Prostate gland (tissue), 2 donors: Measurements from ENCODE around the gene FAM222B. TPM values are rescaled to one million over a fixed set of nuclear protein-coding genes. Genes with fewer than 3 reads are reported as not detected.
"Not testable (repeated sequence)": the region's sequence is repeated elsewhere in the genome, so short reads cannot be mapped to it uniquely, and the experiment has no call there.

Experiments used
- DNase-seq: peaks from one replicate; pipeline ENCODE4 v3.0.0-alpha.2; 2019; ENCODE audit warnings: low spot score
- H3K27ac ChIP-seq, 2 donors: fragments of 200-600 bp; sonication (generic); 2 replicates each; pipeline ENCODE4 v1.5.1; 2017 to 2019
- H3K27me3 ChIP-seq: fragments of 200-600 bp; sonication (generic); replicated peaks from 2 replicates; pipeline ENCODE4 v1.5.1; 2019; ENCODE audit not compliant: insufficient read depth
- H3K36me3 ChIP-seq, 2 donors: fragments of 200-600 bp; sonication (generic); 1 replicate in 1 of 2; 2 replicates in 1 of 2; pipeline versions ENCODE4 v1.5.1 to v1.8.1; 2017 to 2019
- H3K4me1 ChIP-seq: fragments of 200-600 bp; sonication (generic); replicated peaks from 2 replicates; pipeline ENCODE4 v1.5.1; 2019
- H3K4me3 ChIP-seq, 2 donors: fragments of 200-600 bp; sonication (generic); 2 replicates each; pipeline ENCODE4 v1.5.1; 2017 to 2019
- H3K9me3 ChIP-seq: fragments of 200-600 bp; sonication (generic); 2 replicates; pipeline ENCODE4 v1.5.1; 2017
- CTCF ChIP-seq, 4 experiments: fragments of 200-600 bp in 2 of 4; fragments of 450-650 bp in 2 of 4; sonication (generic) in 2 of 4; IDR thresholded peaks; 1 replicate in 3 of 4; 2 replicates in 1 of 4; pipeline ENCODE4 v1.5.1; 2016 to 2019; ENCODE audit warnings: antibody characterized with exemption in 4 of 4, mild to moderate bottlenecking in 2 of 4, moderate library complexity in 2 of 4
- POLR2A ChIP-seq: fragments of 450-650 bp; IDR thresholded peaks from one replicate; pipeline ENCODE4 v1.6.1; 2016; ENCODE audit warnings: antibody characterized with exemption, mild to moderate bottlenecking
- POLR2AphosphoS5 ChIP-seq: sonication (generic); formaldehyde crosslinking; IDR thresholded peaks from one replicate; pipeline ENCODE4 v1.6.1; 2017; ENCODE audit warnings: antibody characterized with exemption
- WGBS: methylation state at CpG from one replicate; pipeline ENCODE4 v1.1.5; 2018; 5-methylcytosine and 5-hydroxymethylcytosine counted together
- intact Hi-C: fragments of 100-400 bp; cut with DNase I; formaldehyde crosslinking; loops from one replicate; pipeline ENCODE4 v1.14.2; 2022
- total RNA-seq, 2 donors: library from RNA; depleted of rRNA; stranded (reverse); fragments of >200 nt; gene quantifications; one replicate each; pipeline ENCODE4 v1.1.0, GENCODE V29; 2016

Gene FAM222B
- total RNA-seq, 2 donors from 2014 or later = 14.9 to 48.9 TPM

GRCh38 chr17:28725660-28726225, 116.8 kb downstream of the FAM222B start:
- peaks cover 22% of the 10 kb centered on the region for H3K4me1 ChIP-seq
- TF ChIP-seq POLR2A = peak; percentile 73
- no peak for TF ChIP-seq CTCF (IDR thresholded peaks at IDR 0.05)
- TF ChIP-seq POLR2AphosphoS5 = peak; percentile 15
- peaks cover 5 to 7% of the 10 kb centered on the region in 2 donors for H3K36me3 ChIP-seq
- no peaks in the 10 kb centered on the region for H3K9me3 ChIP-seq
- no peaks in the 10 kb centered on the region for H3K27me3 ChIP-seq
- H3K4me3 ChIP-seq = peak overlapping the region; percentile 63 to 76
- H3K27ac ChIP-seq = peak overlapping the region; percentile 99
- 2% methylated on average over 45 of the region's 45 CpGs for WGBS
- peak; percentile 61 for DNase-seq
- intact Hi-C loops = loop anchor here (2.0 to 10.0 kb wide), 3 partner anchors 25 to 227 kb away; partner anchors contain the start of gene PHF12

- no peak for DNase-seq
- WGBS = 27% methylated on average over 20 of the region's 20 CpGs
- TF ChIP-seq POLR2AphosphoS5 = no peak
- TF ChIP-seq POLR2A = no peak
- TF ChIP-seq CTCF (IDR thresholded peaks at IDR 0.05) = no peak
- peaks cover 23% of the 10 kb centered on the region for H3K4me1 ChIP-seq
- intact Hi-C loops = loop anchor here (5.0 to 10.0 kb wide), 2 partner anchors 190 to 227 kb away; partner anchors contain the start of gene PHF12
- H3K36me3 ChIP-seq = peaks cover 5 to 7% of the 10 kb centered on the region in 2 donors
- H3K9me3 ChIP-seq = no peaks in the 10 kb centered on the region
- peak overlapping the region; percentile 99 for H3K27ac ChIP-seq
- no peaks in the 10 kb centered on the region for H3K27me3 ChIP-seq
- peak overlapping the region; percentile 63 to 76 for H3K4me3 ChIP-seq
These were observed 117.4 kb downstream of the FAM222B start for GRCh38 chr17:28725166-28725659.

- H3K27ac ChIP-seq = peak overlapping the region; percentile 99
- H3K9me3 ChIP-seq = no peaks in the 10 kb centered on the region
- H3K36me3 ChIP-seq = peaks cover 5 to 7% of the 10 kb centered on the region in 2 donors
- WGBS = 68% methylated on average over 10 of the region's 10 CpGs
- peaks cover 23% of the 10 kb centered on the region for H3K4me1 ChIP-seq
- intact Hi-C loops = loop anchor here (5.0 to 10.0 kb wide), 2 partner anchors 190 to 228 kb away; partner anchors contain the start of gene PHF12
- no peaks in the 10 kb centered on the region for H3K27me3 ChIP-seq
- no peak overlapping the region for H3K4me3 ChIP-seq
- DNase-seq = no peak
- TF ChIP-seq POLR2A (no peak), POLR2AphosphoS5 (no peak), CTCF (IDR thresholded peaks at IDR 0.05) (no peak)
These were observed 118.0 kb downstream of the FAM222B start for GRCh38 chr17:28724500-28725165.

GRCh38 chr17:28723836-28724499, 118.6 kb downstream of the FAM222B start:
- TF ChIP-seq POLR2AphosphoS5 = peak; percentile 91
- H3K27me3 ChIP-seq, H3K36me3 ChIP-seq, H3K4me3 ChIP-seq, H3K9me3 ChIP-seq: not testable (repeated sequence)
- peak; percentile 62 for DNase-seq
- Histone ChIP-seq H3K27ac (peak overlapping the region; percentile 99), H3K4me1 (peaks cover 23% of the 10 kb centered on the region)
- intact Hi-C loops = loop anchor here (10.0 kb wide), 1 partner anchor 191 kb away; no protein-coding TSS in a partner anchor
- WGBS = 45% methylated on average over 4 of the region's 4 CpGs

- no peaks in the 10 kb centered on the region for H3K9me3 ChIP-seq
- no peak for DNase-seq
- intact Hi-C loops = loop anchor here (10.0 kb wide), 1 partner anchor 192 kb away; no protein-coding TSS in a partner anchor
- no peaks in the 10 kb centered on the region for H3K27me3 ChIP-seq
- 65% methylated on average over 6 of the region's 6 CpGs for WGBS
- peaks cover 5 to 7% of the 10 kb centered on the region in 2 donors for H3K36me3 ChIP-seq
- peak overlapping the region; percentile 99 for H3K27ac ChIP-seq
- H3K4me3 ChIP-seq = no peak overlapping the region
- no peak for TF ChIP-seq POLR2AphosphoS5
- TF ChIP-seq CTCF (IDR thresholded peaks at IDR 0.05) = no peak
- no peak for TF ChIP-seq POLR2A
- H3K4me1 ChIP-seq = peaks cover 23% of the 10 kb centered on the region
These were observed 119.3 kb downstream of the FAM222B start for GRCh38 chr17:28723159-28723835.
